HG03103 (cell line): ENCODE measurements around the gene MYBPC2.
A peak's percentile ranks its signal among the peaks of the same experiment; 100 is the strongest.

Source experiments
- ATAC-seq: cut with Tn5 transposase; IDR thresholded peaks from one replicate; pipeline ENCODE4 v1.9.1; 2021; ENCODE audit warnings: low read depth; ENCODE audit not compliant: unreplicated experiment

MYBPC2 gene

DNA sequence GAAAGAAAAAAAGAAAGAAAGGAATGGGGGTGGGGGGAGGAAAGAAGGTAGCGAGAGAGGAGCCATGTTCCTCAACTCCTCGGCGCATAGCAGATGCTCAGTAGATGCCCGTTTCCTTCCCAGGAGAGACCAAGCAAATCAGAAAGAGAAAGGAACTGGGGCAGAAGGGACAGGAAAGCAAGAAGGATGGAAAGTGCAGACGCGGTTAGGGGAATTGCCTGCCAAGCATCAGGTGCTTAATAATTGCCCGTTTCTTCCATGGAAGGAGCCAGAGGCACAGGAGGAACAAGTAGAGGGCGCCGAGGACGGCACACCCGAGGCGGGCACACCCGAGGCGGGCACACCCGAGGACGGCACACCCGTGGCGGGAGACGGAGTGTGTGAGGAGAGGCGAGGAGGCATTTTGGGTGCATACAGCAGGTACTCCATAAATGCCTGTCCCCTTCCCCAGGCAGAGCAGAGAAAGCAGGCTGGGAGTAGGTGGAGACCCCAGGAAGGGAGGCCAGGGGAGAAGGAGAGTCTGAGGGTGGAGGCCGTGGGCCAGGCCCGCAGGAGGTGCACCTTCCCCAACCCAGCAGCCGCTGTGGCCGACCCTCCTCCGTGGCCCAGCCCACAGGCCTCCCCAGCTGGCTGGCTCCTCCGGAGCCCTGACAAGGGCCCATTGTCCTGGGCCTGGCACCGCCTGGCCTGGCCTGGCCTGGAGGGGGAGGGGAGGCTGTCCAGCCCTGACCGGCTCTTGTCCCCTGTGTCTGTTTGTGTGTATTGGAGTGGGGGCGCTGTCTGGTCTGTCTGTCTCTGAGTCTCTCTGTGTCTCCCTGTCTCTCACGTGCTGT lies 63.7 kb downstream of the MYBPC2 start:
- no peak for ATAC-seq

DNA sequence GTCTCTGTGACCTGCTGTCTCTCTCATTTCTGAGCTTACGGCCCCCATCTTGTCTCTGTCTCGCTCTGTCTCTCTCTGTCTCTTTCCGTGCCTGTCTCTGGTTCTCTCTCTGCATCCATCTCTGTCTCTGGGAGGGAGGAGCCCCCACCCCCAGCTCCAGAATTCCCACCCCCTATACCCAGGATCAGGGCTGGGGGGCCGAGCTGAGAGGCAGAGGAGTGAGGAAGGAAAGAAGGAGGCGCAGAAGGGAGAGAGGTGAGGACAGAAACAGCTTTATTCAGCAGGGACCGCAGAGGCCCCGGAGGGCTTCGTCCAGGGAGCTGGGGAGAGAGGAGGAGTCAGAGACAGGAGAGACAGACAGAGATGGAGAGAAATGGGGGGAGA lies 64.3 kb downstream of the MYBPC2 start:
- no peak for ATAC-seq

DNA sequence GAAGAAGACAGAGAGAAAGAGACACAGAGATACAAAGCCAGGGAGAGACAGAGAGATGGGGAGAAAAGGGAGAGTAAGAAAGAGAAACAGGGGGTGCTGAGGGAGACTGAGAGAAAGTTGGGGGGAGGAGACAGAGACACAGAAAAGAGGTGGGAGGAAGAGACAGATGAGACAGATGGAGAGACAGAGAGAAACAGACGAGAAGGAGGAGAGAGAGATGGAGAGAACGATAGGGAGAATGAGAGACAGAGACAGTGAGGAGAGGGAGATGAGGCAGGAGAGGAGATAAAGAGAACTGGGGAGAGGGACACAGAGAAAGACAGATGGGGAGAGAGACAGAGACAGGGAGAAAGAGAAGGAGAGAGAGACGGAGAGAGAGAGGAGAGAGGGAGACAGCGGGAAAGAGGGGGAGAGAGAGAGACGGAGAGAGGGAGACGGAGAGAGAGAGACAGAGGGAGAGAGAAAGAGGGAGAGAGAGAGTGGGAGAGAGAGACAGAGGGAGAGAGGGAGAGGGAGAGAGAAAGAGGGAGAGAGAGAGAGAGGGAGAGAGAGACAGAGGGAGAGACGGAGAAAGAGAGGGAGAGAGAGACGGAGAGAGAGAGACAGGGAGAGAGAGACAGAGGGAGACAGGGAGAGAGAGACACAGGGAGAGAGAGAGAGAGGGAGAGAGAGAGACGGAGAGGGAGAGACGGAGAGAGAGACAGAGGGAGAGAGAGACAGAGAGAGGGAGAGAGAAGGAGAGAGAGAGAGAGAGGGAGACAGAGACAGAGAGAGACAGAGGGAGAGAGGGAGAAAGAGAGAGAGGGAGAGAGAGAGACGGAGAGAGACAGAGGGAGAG lies 65.7 kb downstream of the MYBPC2 start:
- no peak for ATAC-seq

DNA sequence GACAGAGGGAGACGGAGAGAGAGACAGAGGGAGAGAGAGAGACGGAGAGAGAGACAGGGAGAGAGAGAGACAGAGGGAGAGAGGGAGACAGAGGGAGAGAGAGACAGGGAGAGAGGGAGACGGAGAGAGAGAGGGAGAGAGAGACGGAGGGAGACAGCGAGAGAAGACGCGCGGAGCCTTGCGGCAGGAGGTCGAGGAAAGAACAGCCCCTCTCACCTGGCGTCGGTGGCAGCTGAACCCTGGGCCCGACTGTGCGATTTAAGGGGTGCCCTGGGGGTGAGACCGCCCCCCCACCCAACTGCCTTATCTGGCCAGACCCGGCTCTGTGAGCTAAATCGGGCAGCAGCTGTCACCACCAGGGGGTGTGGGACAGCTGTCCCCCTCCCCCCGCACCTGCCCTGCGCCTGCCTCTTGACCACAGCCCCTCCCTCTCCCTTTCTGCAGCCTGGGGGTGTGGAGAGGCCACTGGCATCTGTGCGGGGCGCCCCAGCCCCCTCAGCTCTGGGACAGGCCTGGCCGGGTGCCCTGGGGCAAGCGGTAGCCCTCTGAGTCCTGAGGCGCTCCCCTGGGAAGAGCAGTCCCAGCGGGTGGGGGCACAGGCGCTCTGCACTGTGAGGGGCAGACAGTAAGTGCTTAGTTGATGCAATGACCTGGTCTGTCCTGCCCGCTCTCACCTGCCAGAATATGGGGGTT lies 67.5 kb downstream of the MYBPC2 start:
- ATAC-seq = no peak

DNA sequence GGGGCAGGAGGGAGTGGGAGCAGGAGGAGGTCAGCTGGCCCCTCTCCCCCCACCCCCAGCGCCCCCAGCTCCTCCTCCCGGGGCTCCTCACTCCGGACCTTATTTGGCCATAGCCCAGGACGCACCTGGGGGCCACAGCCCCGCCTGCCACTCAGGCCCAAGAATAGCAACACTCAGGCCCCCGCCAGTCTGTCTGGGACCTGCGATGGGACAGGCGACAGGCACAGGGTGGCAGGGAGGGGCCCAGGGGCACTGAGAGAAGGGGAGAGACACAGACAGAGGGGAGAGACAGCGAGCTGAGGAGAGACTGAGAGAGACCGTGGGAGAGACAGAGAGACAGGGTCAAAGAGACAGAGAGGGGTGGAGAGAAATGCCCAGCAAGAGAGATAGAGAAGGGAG lies 68.1 kb downstream of the MYBPC2 start:
- ATAC-seq = no peak

DNA sequence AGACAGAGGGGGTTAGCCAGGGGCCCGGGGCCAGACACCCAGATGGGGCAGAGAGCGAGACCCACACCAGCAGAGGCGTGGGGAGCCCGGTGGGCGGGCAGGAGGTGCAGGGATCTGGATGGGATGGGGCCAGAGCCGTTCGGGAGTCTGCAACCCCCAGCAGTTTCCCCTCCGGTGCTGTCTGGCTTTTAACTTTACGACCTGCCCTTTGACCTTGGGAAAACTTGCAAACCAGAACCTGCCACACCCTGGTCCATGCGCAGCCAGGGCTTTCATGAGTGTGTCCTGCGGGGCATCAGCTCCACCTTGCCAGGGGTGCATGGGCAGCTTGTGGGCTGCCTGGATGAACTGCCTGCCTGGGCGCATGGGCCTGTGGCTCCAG lies 68.5 kb downstream of the MYBPC2 start:
- no peak for ATAC-seq

DNA sequence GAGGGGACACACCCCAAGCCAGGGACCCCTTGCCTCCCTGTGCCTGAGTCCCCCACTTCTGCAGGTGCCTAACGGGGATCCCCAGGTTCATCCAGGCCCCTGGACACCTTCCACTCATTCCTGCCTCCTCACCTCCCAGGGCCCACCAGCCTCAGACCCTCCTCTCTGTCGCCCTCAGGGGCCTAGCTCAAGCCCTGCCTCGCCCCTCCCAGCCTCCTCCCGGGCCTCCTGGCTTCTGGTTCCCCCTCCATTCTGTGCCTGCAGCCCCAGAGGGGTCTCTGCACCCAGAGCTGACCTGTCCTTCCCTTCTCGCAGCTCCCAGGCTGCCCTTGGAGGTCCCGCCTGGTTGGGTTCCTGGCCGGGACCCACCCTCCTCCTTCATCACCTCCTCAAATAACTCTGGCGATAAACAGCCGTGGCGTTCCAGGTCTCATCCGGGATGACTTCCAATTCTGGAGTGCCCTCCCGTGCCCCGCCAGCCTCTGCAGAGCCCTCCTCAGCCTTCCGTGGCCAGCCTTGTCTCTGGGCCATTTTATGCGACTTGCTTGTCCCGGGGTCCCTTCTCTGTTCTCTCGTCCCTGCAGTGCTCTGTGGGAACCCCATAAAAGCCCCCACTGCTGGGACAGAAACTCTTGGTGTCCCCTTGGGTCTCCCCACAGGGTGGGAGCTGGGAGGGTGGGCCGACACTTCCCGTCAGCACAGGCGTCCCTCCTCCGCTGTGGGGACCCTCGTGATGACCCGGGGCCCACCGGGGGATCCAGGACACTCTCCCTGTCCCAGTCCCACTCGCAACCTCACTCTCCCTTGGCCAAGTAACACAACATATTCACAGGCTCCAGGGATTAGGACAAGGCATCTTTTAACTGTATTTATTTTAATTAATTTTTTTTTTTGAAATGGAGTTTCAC lies 69.1 kb downstream of the MYBPC2 start:
- no peak for ATAC-seq

DNA sequence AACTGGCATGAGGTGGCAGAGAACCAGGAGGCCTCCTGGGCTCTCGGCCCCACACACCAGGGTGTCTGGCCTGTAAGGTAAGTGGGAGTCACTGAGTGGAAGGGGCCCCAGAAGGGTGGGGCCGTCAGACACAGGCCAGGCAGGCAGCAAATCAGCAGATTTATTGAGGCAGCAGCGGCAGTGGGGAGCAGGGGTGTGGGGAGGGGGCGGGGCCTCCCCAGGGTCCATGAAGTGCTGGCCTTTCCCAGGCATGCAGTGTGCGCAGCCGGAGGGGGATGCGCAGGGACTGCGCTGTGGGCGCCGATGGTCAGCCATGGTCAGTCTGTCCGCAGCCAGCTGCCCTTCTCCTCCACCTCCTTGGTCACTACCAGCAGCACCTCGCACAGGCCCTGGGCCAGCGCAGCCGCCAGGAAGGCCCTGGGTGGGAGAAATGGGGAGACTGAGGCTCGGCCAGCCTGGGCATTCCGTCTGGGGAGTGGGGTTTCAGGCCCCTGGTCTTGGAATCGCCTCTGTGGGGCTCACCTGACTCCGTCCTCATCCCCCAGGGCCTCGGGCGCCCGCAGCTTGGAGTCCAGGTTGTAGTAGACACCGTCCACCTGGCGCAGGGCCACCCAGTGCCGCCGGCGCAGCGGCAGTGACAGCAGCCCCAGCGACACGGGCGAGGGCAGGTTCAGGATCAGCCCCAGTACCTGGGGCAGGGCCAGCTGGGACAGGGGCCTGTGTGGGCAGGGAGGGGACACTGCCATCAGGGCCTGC lies 73.3 kb downstream of the MYBPC2 start:
- no peak for ATAC-seq

DNA sequence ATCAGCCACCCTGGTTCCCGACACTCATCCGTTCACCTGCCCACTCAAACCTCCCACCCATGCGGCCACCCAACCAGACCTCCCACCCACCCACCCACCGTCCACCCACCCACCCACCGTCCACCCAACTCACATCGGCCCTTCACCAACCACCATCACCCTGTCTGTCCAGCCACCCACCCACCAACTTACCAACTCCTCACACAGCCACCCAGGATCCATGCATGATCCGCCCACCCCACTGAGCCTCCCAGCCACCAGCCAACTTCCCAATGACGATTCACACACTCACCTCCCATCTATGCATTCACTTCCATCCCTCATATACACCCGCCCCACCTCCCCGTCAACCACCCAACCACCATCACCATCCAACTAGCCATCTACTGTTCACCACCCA lies 74.0 kb downstream of the MYBPC2 start:
- ATAC-seq = no peak

DNA sequence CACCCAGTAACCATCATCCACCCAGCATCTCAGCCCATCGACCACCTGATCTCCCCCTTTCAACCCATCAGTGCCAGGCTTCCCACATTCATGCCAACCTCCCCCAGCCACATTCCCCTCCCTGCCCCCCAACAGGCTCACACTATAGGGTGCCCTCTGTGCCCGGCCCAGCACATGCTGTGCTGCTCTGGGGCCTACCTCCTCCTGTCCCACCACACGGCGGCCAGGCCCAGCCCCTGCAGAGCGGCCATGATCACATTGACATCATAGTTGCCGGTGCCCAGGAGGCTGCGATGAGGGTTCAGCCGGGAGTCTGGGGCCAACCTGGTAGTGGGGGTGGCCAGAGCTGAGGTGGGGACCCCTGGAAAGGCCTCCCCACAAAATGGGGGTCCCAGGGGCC lies 74.7 kb downstream of the MYBPC2 start:
- no peak for ATAC-seq

DNA sequence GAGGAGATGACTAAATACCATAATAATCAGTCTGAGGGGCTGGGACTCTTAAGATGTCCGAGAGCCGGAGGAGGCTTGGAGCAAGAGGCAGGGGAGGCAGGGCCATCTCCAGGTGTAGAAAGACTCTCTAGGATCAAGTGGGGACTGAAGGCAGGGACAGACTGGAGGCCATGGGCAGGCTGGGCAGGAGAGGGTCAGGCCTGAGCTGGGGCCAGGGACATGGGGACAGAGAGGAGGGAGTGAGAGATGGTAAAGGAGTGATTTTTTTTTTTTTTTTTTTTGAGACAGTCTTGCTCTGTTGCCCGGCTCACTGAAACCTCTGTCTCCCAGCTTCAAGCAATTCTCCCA lies 76.1 kb downstream of the MYBPC2 start:
- no peak for ATAC-seq

DNA sequence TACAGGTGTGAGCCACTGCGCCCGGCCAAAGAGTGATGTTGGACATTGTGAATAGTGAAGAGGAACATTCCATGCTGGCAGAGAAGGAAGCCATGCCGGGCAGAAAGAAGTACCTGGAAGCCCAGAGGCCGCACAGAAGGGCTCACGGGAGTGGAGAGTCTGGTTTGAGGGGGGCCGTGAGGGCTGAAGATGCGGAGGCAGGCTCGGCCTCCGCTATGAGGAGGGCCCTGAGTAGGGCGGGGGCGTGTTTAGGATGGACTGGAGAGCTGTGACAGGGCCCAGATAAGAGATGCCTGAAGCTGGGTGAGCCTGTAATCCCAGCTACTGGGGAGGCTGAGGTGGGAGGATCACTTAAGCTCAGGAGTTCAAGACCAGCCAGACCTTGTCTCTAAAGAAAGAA lies 76.7 kb downstream of the MYBPC2 start:
- no peak for ATAC-seq

DNA sequence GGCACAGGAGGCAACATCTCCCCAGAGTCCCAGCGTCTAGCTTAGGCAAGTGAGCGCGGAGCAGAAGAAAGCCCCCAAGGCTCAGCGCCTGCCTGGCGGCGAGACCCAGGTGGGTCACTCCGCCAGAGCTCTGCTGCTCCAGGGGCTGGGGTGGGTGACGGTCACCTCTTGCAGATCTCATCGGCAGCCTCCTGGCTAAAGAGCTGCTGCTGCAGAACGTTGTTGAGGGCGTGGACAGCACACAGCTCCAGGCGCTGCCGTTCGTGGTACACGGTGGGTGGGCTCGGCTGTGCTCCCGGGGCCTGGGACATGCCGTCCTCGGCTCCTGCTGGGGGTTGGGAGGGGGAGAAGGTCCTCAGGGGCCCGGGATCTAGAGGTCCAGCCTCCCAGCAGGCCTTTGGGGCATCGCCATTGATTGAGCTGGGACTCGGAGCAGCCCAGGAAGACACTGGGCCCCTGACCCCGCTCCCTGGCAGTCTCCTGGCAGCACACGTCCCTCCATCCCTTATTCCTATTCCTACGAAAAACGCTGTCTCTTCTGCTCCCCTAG lies 77.5 kb downstream of the MYBPC2 start:
- ATAC-seq = no peak

DNA sequence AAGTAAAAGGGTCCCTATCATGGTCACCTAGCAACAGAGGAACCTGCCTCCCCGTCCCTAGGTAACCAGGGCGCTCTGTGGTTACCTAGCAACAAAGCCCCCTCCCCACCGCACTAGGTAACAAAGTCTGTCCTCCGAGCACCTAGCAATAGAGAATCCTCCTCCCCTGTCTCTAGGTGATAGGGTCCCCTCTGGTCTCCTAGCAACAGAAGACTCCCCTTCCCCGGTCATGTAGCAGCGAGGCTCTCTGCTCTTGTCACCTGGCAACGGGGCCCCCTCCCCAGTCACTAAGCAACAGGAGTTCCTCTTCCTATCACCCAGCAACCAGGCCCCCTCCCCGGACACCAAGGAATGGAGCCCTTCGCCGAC lies 78.0 kb downstream of the MYBPC2 start:
- no peak for ATAC-seq

DNA sequence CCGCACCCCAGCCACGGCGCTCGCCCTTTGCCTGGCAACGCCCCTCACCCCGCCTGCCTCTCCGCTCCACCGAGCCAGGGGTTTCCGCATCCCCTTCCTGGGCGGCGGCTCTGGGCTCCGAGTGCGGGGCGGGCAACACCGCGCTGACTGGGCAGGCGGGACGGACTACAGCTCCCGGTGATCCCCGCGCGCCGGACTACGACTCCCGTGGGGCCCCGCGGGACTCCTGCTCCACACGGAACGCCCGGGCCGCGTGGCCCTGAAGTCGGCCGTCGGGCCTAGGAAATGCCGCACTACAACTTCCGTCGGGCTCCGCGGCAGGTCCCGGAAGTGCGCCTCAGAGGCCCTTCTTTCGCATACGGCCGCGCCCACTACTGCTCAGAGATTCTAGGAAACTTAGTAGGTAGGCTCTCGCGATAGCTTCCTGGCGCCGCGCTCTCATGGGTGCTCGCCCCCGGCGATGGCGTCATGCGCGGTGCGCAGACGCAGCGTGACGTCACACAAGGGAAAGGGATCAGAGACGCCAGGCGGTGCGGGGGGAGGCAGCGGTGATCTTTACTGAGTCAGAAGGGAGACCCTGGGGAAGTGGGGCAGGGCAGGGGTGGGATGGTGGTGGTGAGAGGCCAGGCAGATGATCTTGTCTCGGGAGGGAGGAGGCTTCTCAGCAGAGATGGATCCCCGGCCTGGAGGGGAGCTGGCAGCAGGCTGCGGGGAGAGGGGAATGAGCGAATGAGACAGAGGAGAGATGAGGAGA lies 78.6 kb downstream of the MYBPC2 start, which contains the start of gene JOSD2:
Gene JOSD2, minus strand, starts transcription at position 123 of the 754 bp plus-strand sequence. CDS start 760 bp downstream, outside the sequence.
- ATAC-seq = peak; percentile 76

DNA sequence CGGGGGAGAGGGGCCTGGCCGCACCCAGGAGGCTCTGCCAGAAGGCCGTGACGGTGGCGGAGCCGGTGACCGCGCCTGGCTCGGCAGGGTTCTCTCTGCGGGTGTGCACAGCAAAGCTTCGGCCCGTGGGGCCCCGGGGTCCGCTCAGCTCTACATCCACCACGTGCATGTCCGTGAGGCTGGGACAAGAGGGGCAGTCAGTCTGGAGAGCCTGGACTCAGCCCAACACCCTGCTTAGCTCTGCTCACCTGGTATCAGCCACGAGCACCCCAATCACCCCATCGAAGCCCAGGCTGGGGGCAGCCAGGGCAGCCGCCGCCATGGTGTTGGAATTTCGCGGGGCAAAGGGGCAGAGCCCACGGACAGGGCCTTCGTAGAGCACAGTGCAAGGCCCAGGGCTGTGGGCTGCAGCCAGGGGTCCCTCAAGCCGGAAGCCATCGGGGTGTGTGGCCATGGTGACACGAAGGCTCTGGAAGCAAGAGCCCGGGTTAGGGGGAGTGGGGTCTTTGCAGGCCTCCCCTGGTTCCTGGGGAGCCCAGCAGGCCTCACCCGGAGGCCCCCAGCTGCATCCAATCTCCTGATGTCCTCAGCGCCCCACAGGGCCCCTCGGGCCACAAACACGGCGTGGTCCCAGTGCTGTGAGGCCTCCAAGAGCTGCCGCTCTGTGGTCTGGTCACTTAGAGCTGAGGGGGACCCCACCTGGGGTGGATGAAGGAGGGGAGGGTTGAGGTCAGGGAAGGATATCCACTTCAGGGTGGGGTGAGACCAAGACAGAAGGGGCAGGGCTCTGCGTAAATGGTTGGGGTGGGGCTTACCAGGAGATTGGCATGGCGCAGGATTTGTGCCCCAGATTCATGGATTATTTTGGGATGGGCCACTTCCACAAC lies 79.7 kb downstream of the MYBPC2 start:
- ATAC-seq = no peak

DNA sequence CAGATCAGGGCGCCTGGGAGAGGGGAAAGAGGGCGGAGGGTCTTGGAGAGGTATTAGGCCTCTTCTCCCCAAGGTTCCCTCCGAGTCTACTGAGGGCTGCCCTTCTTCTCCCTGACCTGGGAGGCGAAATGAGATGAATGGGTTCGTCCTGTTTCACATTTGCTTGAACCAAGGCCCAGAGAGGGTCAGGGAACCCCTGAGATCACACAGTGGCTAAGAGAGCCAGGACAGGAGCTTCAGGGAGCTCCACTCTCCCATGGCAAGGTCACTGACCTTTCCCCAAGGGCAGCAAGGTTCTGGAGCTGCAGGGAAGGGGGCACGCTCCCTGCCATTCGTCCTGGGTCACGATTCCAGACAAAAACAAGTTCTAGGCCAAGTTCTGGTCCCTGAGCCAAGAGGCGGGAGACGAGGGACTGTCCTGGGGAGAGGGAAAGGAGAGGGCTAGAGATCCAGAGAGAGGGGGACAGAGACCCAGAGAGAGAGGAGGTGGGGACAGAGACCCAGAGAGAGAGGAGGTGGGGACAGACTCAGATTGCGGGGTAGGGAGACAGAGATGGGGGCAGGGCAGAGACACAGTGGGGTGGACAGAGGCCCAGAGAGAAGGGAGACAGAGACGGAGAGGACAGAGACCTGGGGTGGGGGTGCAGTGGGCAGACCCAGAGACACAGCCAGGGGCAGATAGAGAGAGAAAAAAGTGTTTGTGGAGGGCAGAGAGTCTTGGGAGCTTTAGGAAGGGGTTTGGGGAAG lies 80.5 kb downstream of the MYBPC2 start:
- no peak for ATAC-seq
